ENCODE measurements around the gene ZNF503.

The ZNF503 gene

GRCh38 chr10:75428434-75429158, 27.0 kb upstream of the ZNF503 start:
- TF ChIP-seq CTCF (IDR thresholded peaks at IDR 0.05; ENCODE audit: control extremely low read depth, extremely low read depth, low read depth, missing control alignments), result no peak
- ChIA-PET POLR2A (no interaction called here), CTCF (interaction anchor here (1.3 kb wide), 1 partner anchor 23 kb away, joined by 5 read pairs; no protein-coding TSS in a partner anchor)
- no peak for DNase-seq (ENCODE audit: extremely low spot score)

GRCh38 chr10:75427951-75428350, 26.4 kb upstream of the ZNF503 start:
- no peak for DNase-seq (ENCODE audit: extremely low spot score)
- CTCF ChIA-PET, result interaction anchor here (0.7 kb wide), 1 partner anchor 11 kb away, joined by 3 read pairs; no protein-coding TSS in a partner anchor
- no peak for TF ChIP-seq CTCF (IDR thresholded peaks at IDR 0.05; ENCODE audit: control extremely low read depth, extremely low read depth, low read depth, missing control alignments)
- POLR2A ChIA-PET, result no interaction called here

GRCh38 chr10:75426880-75427279, 25.3 kb upstream of the ZNF503 start:
- TF ChIP-seq CTCF (IDR thresholded peaks at IDR 0.05; ENCODE audit: control extremely low read depth, extremely low read depth, low read depth, missing control alignments), result no peak
- ChIA-PET CTCF (no interaction called here), POLR2A (no interaction called here)
- no peak for DNase-seq (ENCODE audit: extremely low spot score)

GRCh38 chr10:75425291-75426079, 23.9 kb upstream of the ZNF503 start:
- no peak for DNase-seq (ENCODE audit: extremely low spot score)
- CTCF ChIA-PET, result interaction anchor here (0.6 to 1.3 kb wide), 2 partner anchors 9 to 1167 kb away, joined by 3 to 5 read pairs; no protein-coding TSS in a partner anchor
- POLR2A ChIA-PET, result no interaction called here
- no peak for TF ChIP-seq CTCF (IDR thresholded peaks at IDR 0.05; ENCODE audit: control extremely low read depth, extremely low read depth, low read depth, missing control alignments)

GRCh38 chr10:75424571-75424970, 23.0 kb upstream of the ZNF503 start:
- CTCF ChIA-PET, result interaction anchor here (0.6 to 1.3 kb wide), 2 partner anchors 8 to 1166 kb away, joined by 3 to 5 read pairs; no protein-coding TSS in a partner anchor
- no peak for DNase-seq (ENCODE audit: extremely low spot score)
- POLR2A ChIA-PET, result no interaction called here
- no peak for TF ChIP-seq CTCF (IDR thresholded peaks at IDR 0.05; ENCODE audit: control extremely low read depth, extremely low read depth, low read depth, missing control alignments)

GRCh38 chr10:75422913-75423312, 21.3 kb upstream of the ZNF503 start:
- POLR2A ChIA-PET, result no interaction called here
- CTCF ChIA-PET, result interaction anchor here (0.9 kb wide), 1 partner anchor 9 kb away, joined by 4 read pairs; no protein-coding TSS in a partner anchor
- DNase-seq (ENCODE audit: extremely low spot score), result no peak
- no peak for TF ChIP-seq CTCF (IDR thresholded peaks at IDR 0.05; ENCODE audit: control extremely low read depth, extremely low read depth, low read depth, missing control alignments)
